Stimulated activated CD4-positive, alpha-beta T cell treated with anti-CD3 and anti-CD28 coated beads, Interleukin-4, amount 100 ng/mL, for 48 hours (primary cell): ENCODE measurements around the gene CORIN.

ENCODE experiments used
- DNase-seq, 2 donors: peaks; one replicate each; pipeline ENCODE4 v3.0.0-alpha.2; 2020; ENCODE audit warnings: low read depth in 2 of 2

The CORIN gene

GRCh38 chr4:47837908-47838294, at the start of gene CORIN:
Gene CORIN (minus strand): TSS chr4:47838067. CDS start chr4:47837949, 118 bp downstream.
- no peak for DNase-seq

- no peak for DNase-seq
Observed at GRCh38 chr4:47882228-47882627, 44.4 kb upstream of the CORIN start.

- no peak for DNase-seq
Observed at GRCh38 chr4:47879458-47879857, 41.6 kb upstream of the CORIN start.

GRCh38 chr4:47876784-47877546, 39.1 kb upstream of the CORIN start:
- no peak for DNase-seq

GRCh38 chr4:47876310-47876709, 38.4 kb upstream of the CORIN start:
- no peak for DNase-seq

- no peak for DNase-seq
Observed at GRCh38 chr4:47873877-47874541, 36.1 kb upstream of the CORIN start.

- no peak for DNase-seq
Observed at GRCh38 chr4:47863486-47863885, 25.6 kb upstream of the CORIN start.

GRCh38 chr4:47862297-47862696, 24.4 kb upstream of the CORIN start:
- DNase-seq = no peak

GRCh38 chr4:47860305-47860704, 22.4 kb upstream of the CORIN start:
- DNase-seq = no peak

GRCh38 chr4:47858006-47858405, 20.1 kb upstream of the CORIN start:
- DNase-seq = no peak

- DNase-seq = no peak
Observed at GRCh38 chr4:47856713-47857112, 18.8 kb upstream of the CORIN start.

- no peak for DNase-seq
Observed at GRCh38 chr4:47855350-47855749, 17.5 kb upstream of the CORIN start.

GRCh38 chr4:47852136-47852535, 14.3 kb upstream of the CORIN start:
- no peak for DNase-seq

GRCh38 chr4:47849466-47849865, 11.6 kb upstream of the CORIN start:
- no peak for DNase-seq

- no peak for DNase-seq
Observed at GRCh38 chr4:47848041-47848440, 10.2 kb upstream of the CORIN start.

- no peak for DNase-seq
Observed at GRCh38 chr4:47842985-47843384, 5.1 kb upstream of the CORIN start.

- no peak for DNase-seq
Observed at GRCh38 chr4:47840291-47840690, 2.4 kb upstream of the CORIN start.

- DNase-seq = peak; percentile 46 to 47
Observed at GRCh38 chr4:47839259-47839658, 1.4 kb upstream of the CORIN start.

- no peak for DNase-seq
Observed at GRCh38 chr4:47838445-47838844, 578 bp upstream of the CORIN start.

- DNase-seq = peak in 1 of 2 donors; percentile 17
Observed at GRCh38 chr4:47837094-47837907, 566 bp downstream of the CORIN start.

- DNase-seq = peak; percentile 42 to 52
Observed at GRCh38 chr4:47836641-47837093, 1.2 kb downstream of the CORIN start.

- no peak for DNase-seq
Observed at GRCh38 chr4:47835494-47835893, 2.4 kb downstream of the CORIN start.
